Subcutaneous abdominal adipose tissue (tissue), 5 donors: ENCODE results near the gene MOSMO.
A peak's percentile ranks its signal among the peaks of the same experiment; 100 is the strongest.
"Not testable (repeated sequence)": the region's sequence is repeated elsewhere in the genome, so short reads cannot be mapped to it uniquely, and the experiment has no call there.

Source experiments
- H3K27ac ChIP-seq: one replicate; pipeline ENCODE4 v1.7.0; 2013; ENCODE audit warnings: low read depth, mild to moderate bottlenecking, inconsistent platforms, low read length, moderate library complexity
- H3K27me3 ChIP-seq, 5 donors: one replicate each; pipeline ENCODE4 v1.7.0; 2013; ENCODE audit warnings: low read length in 5 of 5, inconsistent platforms in 1 of 5; ENCODE audit not compliant: control insufficient read depth in 5 of 5, insufficient read depth in 4 of 5
- H3K36me3 ChIP-seq, 5 donors: one replicate each; pipeline ENCODE4 v1.7.0; 2013; ENCODE audit warnings: low read length in 5 of 5; ENCODE audit not compliant: control insufficient read depth in 5 of 5, insufficient read depth in 5 of 5
- H3K4me1 ChIP-seq, 5 donors: one replicate each; pipeline ENCODE4 v1.7.0; 2013; ENCODE audit warnings: low read length in 5 of 5, mild to moderate bottlenecking in 3 of 5, moderate library complexity in 1 of 5; ENCODE audit not compliant: control insufficient read depth in 5 of 5, insufficient read depth in 5 of 5
- H3K4me3 ChIP-seq, 5 donors: one replicate each; pipeline ENCODE4 v1.7.0; 2013; ENCODE audit warnings: low read length in 5 of 5, low read depth in 1 of 5
- H3K9ac ChIP-seq, 5 donors: one replicate each; pipeline ENCODE4 v1.7.0; 2013; ENCODE audit warnings: low read length in 5 of 5, mild to moderate bottlenecking in 4 of 5, moderate library complexity in 3 of 5
- H3K9me3 ChIP-seq, 5 donors: one replicate each; pipeline ENCODE4 v1.7.0; 2013; ENCODE audit warnings: low read length in 5 of 5; ENCODE audit not compliant: control insufficient read depth in 5 of 5
- donor health status: healthy.
- donor health status: healthy.
- donor health status: healthy.
- donor health status: healthy.
- donor health status: healthy.

Gene MOSMO

GRCh38 chr16:21997697-21998480 is 10.0 kb upstream of the MOSMO start:
- H3K9ac ChIP-seq: peak overlapping the region in 2 of 5 donors; percentile 24 to 26
- H3K36me3 ChIP-seq: no peaks in the 10 kb centered on the region
- H3K9me3 ChIP-seq: no peaks in the 10 kb centered on the region
- peaks cover 0 to 34% (median 16%) of the 10 kb centered on the region in 5 donors for H3K4me1 ChIP-seq
- peak overlapping the region; percentile 57 for H3K27ac ChIP-seq
- peaks cover 0 to 2% (median 0%) of the 10 kb centered on the region in 5 donors for H3K27me3 ChIP-seq
- no peak overlapping the region for H3K4me3 ChIP-seq

- peaks cover 0 to 29% (median 16%) of the 10 kb centered on the region in 5 donors for H3K4me1 ChIP-seq
- H3K4me3 ChIP-seq: no peak overlapping the region
- peaks cover 0 to 2% (median 0%) of the 10 kb centered on the region in 5 donors for H3K27me3 ChIP-seq
- H3K9ac ChIP-seq: no peak overlapping the region
- H3K9me3 ChIP-seq: no peaks in the 10 kb centered on the region
- H3K36me3 ChIP-seq: no peaks in the 10 kb centered on the region
- H3K27ac ChIP-seq: no peak overlapping the region
Observed at GRCh38 chr16:22001591-22001990, 6.3 kb upstream of the MOSMO start.

- not testable (repeated sequence) for H3K27ac ChIP-seq, H3K36me3 ChIP-seq, H3K9me3 ChIP-seq, H3K4me3 ChIP-seq, H3K9ac ChIP-seq, H3K27me3 ChIP-seq
- H3K4me1 ChIP-seq: peaks cover 0 to 27% (median 20%) of the 10 kb centered on the region in 5 donors
Observed at GRCh38 chr16:22002047-22002446, 5.9 kb upstream of the MOSMO start.

- no peaks in the 10 kb centered on the region for H3K9me3 ChIP-seq
- no peak overlapping the region for H3K4me3 ChIP-seq
- H3K36me3 ChIP-seq: no peaks in the 10 kb centered on the region
- no peaks in the 10 kb centered on the region for H3K27me3 ChIP-seq
- no peak overlapping the region for H3K9ac ChIP-seq
- H3K27ac ChIP-seq: no peak overlapping the region
- H3K4me1 ChIP-seq: peaks cover 0 to 20% (median 16%) of the 10 kb centered on the region in 5 donors
Observed at GRCh38 chr16:22003195-22003594, 4.7 kb upstream of the MOSMO start.

GRCh38 chr16:22004341-22004740 is 3.6 kb upstream of the MOSMO start:
- Histone ChIP-seq H3K27me3 (no peaks in the 10 kb centered on the region), H3K27ac (no peak overlapping the region), H3K9me3 (no peaks in the 10 kb centered on the region), H3K4me3 (no peak overlapping the region), H3K9ac (no peak overlapping the region), H3K4me1 (peaks cover 0 to 28% (median 26%) of the 10 kb centered on the region in 5 donors), H3K36me3 (no peaks in the 10 kb centered on the region)

GRCh38 chr16:22005746-22006145 is 2.2 kb upstream of the MOSMO start:
- Histone ChIP-seq H3K27me3 (no peaks in the 10 kb centered on the region), H3K4me1 (peaks cover 0 to 29% (median 27%) of the 10 kb centered on the region in 5 donors), H3K9ac (no peak overlapping the region), H3K4me3 (no peak overlapping the region), H3K27ac (no peak overlapping the region), H3K36me3 (no peaks in the 10 kb centered on the region), H3K9me3 (no peaks in the 10 kb centered on the region)

GRCh38 chr16:22006636-22007035 is 1.3 kb upstream of the MOSMO start:
- H3K27ac ChIP-seq: no peak overlapping the region
- peaks cover 0 to 21% (median 20%) of the 10 kb centered on the region in 5 donors for H3K4me1 ChIP-seq
- no peaks in the 10 kb centered on the region for H3K9me3 ChIP-seq
- no peaks in the 10 kb centered on the region for H3K36me3 ChIP-seq
- H3K4me3 ChIP-seq: no peak overlapping the region
- no peaks in the 10 kb centered on the region for H3K27me3 ChIP-seq
- H3K9ac ChIP-seq: no peak overlapping the region

- Histone ChIP-seq H3K9me3 (no peaks in the 10 kb centered on the region), H3K27me3 (no peaks in the 10 kb centered on the region), H3K4me1 (peaks cover 0 to 21% (median 20%) of the 10 kb centered on the region in 5 donors), H3K9ac (peak overlapping the region in 4 of 5 donors; percentile 79 to 85 (median 82)), H3K27ac (peak overlapping the region; percentile 76), H3K4me3 (peak overlapping the region; percentile 67 to 81 (median 79)), H3K36me3 (no peaks in the 10 kb centered on the region)
Observed at GRCh38 chr16:22007159-22007508, 777 bp upstream of the MOSMO start.

- H3K36me3 ChIP-seq: no peaks in the 10 kb centered on the region
- peak overlapping the region; percentile 48 to 84 (median 81) for H3K9ac ChIP-seq
- no peak overlapping the region for H3K27ac ChIP-seq
- H3K4me3 ChIP-seq: peak overlapping the region; percentile 56 to 87 (median 81)
- no peaks in the 10 kb centered on the region for H3K27me3 ChIP-seq
- H3K9me3 ChIP-seq: no peaks in the 10 kb centered on the region
- peaks cover 0 to 21% (median 20%) of the 10 kb centered on the region in 5 donors for H3K4me1 ChIP-seq
Observed at GRCh38 chr16:22008215-22009059, 526 bp downstream of the MOSMO start.

GRCh38 chr16:22010902-22011301 is 3.0 kb downstream of the MOSMO start:
- H3K9me3 ChIP-seq: no peaks in the 10 kb centered on the region
- H3K9ac ChIP-seq: no peak overlapping the region
- no peaks in the 10 kb centered on the region for H3K27me3 ChIP-seq
- peaks cover 0 to 23% (median 21%) of the 10 kb centered on the region in 5 donors for H3K4me1 ChIP-seq
- H3K36me3 ChIP-seq: no peaks in the 10 kb centered on the region
- no peak overlapping the region for H3K27ac ChIP-seq
- no peak overlapping the region for H3K4me3 ChIP-seq
